Stimulated activated effector memory CD8-positive, alpha-beta T cell treated with anti-CD3 and anti-CD28 coated beads, Interleukin-12 subunit alpha, Interleukin-12 subunit beta, amount 100 ng/mL, for 72 hours (primary cell): ENCODE data around the gene ASXL1.
"Not testable (repeated sequence)": the region's sequence is repeated elsewhere in the genome, so short reads cannot be mapped to it uniquely, and the experiment has no call there.

Source experiments
- ATAC-seq: fragments of 150-1000 bp; cut with Tn5 transposase; 2 replicates; pipeline ENCODE4 v1.10.0; 2021
- DNase-seq, 2 donors: peaks; one replicate each; pipeline ENCODE4 v3.0.0; 2021 to 2022; ENCODE audit warnings: low spot score in 2 of 2
- H3K27ac Mint-ChIP-seq: one replicate; pipeline ENCODE4 v1.8.0; 2022; ENCODE audit warnings: mild to moderate bottlenecking, mixed read lengths
- H3K36me3 Mint-ChIP-seq: one replicate; pipeline ENCODE4 v1.8.0; 2022; ENCODE audit warnings: mild to moderate bottlenecking, mixed read lengths
- H3K4me1 Mint-ChIP-seq: one replicate; pipeline ENCODE4 v1.8.0; 2022; ENCODE audit warnings: mixed read lengths
- H3K4me3 Mint-ChIP-seq: one replicate; pipeline ENCODE4 v1.8.0; 2022; ENCODE audit warnings: mild to moderate bottlenecking, mixed read lengths
- H3K9me3 Mint-ChIP-seq: one replicate; pipeline ENCODE4 v1.8.0; 2022; ENCODE audit warnings: mixed read lengths

ASXL1 gene

GRCh38 chr20:32352121-32352720 is 5.9 kb upstream of the ASXL1 start:
- Mint-ChIP-seq H3K4me1 (peaks cover 41% of the 10 kb centered on the region), H3K27ac (no peak overlapping the region), H3K36me3 (peaks cover 48% of the 10 kb centered on the region), H3K9me3 (no peaks in the 10 kb centered on the region), H3K4me3 (no peak overlapping the region)
- no peak for ATAC-seq
- no peak for DNase-seq

GRCh38 chr20:32353848-32354496 is 4.2 kb upstream of the ASXL1 start:
- Mint-ChIP-seq H3K4me3 (peak overlapping the region; percentile 91), H3K36me3 (peaks cover 49% of the 10 kb centered on the region), H3K9me3 (no peaks in the 10 kb centered on the region), H3K4me1 (peaks cover 46% of the 10 kb centered on the region), H3K27ac (peak overlapping the region; percentile 89)
- no peak for ATAC-seq
- DNase-seq: no peak

- peak overlapping the region; percentile 89 for H3K27ac Mint-ChIP-seq
- peak overlapping the region; percentile 91 for H3K4me3 Mint-ChIP-seq
- no peaks in the 10 kb centered on the region for H3K9me3 Mint-ChIP-seq
- H3K36me3 Mint-ChIP-seq: peaks cover 49% of the 10 kb centered on the region
- DNase-seq: peak; percentile 29 to 75
- peak; percentile 45 for ATAC-seq
- peaks cover 52% of the 10 kb centered on the region for H3K4me1 Mint-ChIP-seq
Observed at GRCh38 chr20:32354592-32355416, 3.3 kb upstream of the ASXL1 start.

- Mint-ChIP-seq H3K4me1 (peaks cover 57% of the 10 kb centered on the region), H3K27ac (peak overlapping the region; percentile 89), H3K36me3 (peaks cover 50% of the 10 kb centered on the region), H3K9me3 (no peaks in the 10 kb centered on the region), H3K4me3 (peak overlapping the region; percentile 91)
- ATAC-seq (peak; percentile 65), DNase-seq (peak in 1 of 2 donors; percentile 61)
Observed at GRCh38 chr20:32355417-32355841, 2.7 kb upstream of the ASXL1 start.

GRCh38 chr20:32355907-32356621 is 2.1 kb upstream of the ASXL1 start:
- Mint-ChIP-seq H3K4me3 (peak overlapping the region; percentile 91), H3K27ac (peak overlapping the region; percentile 89), H3K4me1 (peaks cover 64% of the 10 kb centered on the region), H3K36me3 (peaks cover 57% of the 10 kb centered on the region)
- ATAC-seq, H3K9me3 Mint-ChIP-seq, DNase-seq: not testable (repeated sequence)

GRCh38 chr20:32356622-32357374 is 1.3 kb upstream of the ASXL1 start:
- Mint-ChIP-seq H3K4me1 (peaks cover 71% of the 10 kb centered on the region), H3K9me3 (no peaks in the 10 kb centered on the region), H3K36me3 (peaks cover 60% of the 10 kb centered on the region), H3K4me3 (peak overlapping the region; percentile 91), H3K27ac (peak overlapping the region; percentile 99)
- ATAC-seq (no peak), DNase-seq (no peak)

GRCh38 chr20:32357375-32357868 is 709 bp upstream of the ASXL1 start:
- Mint-ChIP-seq H3K4me1 (peaks cover 71% of the 10 kb centered on the region), H3K9me3 (no peaks in the 10 kb centered on the region), H3K27ac (peak overlapping the region; percentile 99), H3K4me3 (peak overlapping the region; percentile 91), H3K36me3 (peaks cover 60% of the 10 kb centered on the region)
- no peak for ATAC-seq
- DNase-seq: no peak

- Mint-ChIP-seq H3K4me1 (peaks cover 81% of the 10 kb centered on the region), H3K9me3 (no peaks in the 10 kb centered on the region), H3K4me3 (peak overlapping the region; percentile 91), H3K36me3 (peaks cover 72% of the 10 kb centered on the region), H3K27ac (peak overlapping the region; percentile 99)
- DNase-seq: no peak
- no peak for ATAC-seq
Observed at GRCh38 chr20:32358632-32358882, 426 bp downstream of the ASXL1 start.

GRCh38 chr20:32358883-32359632 is 927 bp downstream of the ASXL1 start:
- Mint-ChIP-seq H3K9me3 (no peaks in the 10 kb centered on the region), H3K4me3 (peak overlapping the region; percentile 91), H3K27ac (peak overlapping the region; percentile 99), H3K4me1 (peaks cover 81% of the 10 kb centered on the region), H3K36me3 (peaks cover 72% of the 10 kb centered on the region)
- DNase-seq: peak; percentile 66 to 89
- ATAC-seq: peak; percentile 33

GRCh38 chr20:32359633-32360332 is 1.7 kb downstream of the ASXL1 start:
- DNase-seq: no peak
- Mint-ChIP-seq H3K9me3 (no peaks in the 10 kb centered on the region), H3K4me3 (peak overlapping the region; percentile 91), H3K27ac (peak overlapping the region; percentile 99), H3K4me1 (peaks cover 78% of the 10 kb centered on the region), H3K36me3 (peaks cover 72% of the 10 kb centered on the region)
- ATAC-seq: no peak

- peaks cover 79% of the 10 kb centered on the region for H3K4me1 Mint-ChIP-seq
- ATAC-seq (no peak), DNase-seq (no peak)
- peaks cover 76% of the 10 kb centered on the region for H3K36me3 Mint-ChIP-seq
- H3K27ac Mint-ChIP-seq: peak overlapping the region; percentile 99
- no peaks in the 10 kb centered on the region for H3K9me3 Mint-ChIP-seq
- peak overlapping the region; percentile 91 for H3K4me3 Mint-ChIP-seq
Observed at GRCh38 chr20:32360333-32360634, 2.2 kb downstream of the ASXL1 start.

- H3K4me1 Mint-ChIP-seq: peaks cover 83% of the 10 kb centered on the region
- no peak for DNase-seq
- H3K36me3 Mint-ChIP-seq: peaks cover 87% of the 10 kb centered on the region
- no peak for ATAC-seq
- no peaks in the 10 kb centered on the region for H3K9me3 Mint-ChIP-seq
- H3K27ac Mint-ChIP-seq: peak overlapping the region; percentile 30
- H3K4me3 Mint-ChIP-seq: peak overlapping the region; percentile 91
Observed at GRCh38 chr20:32362901-32363364, 4.8 kb downstream of the ASXL1 start.

- peaks cover 87% of the 10 kb centered on the region for H3K36me3 Mint-ChIP-seq
- H3K9me3 Mint-ChIP-seq: no peaks in the 10 kb centered on the region
- ATAC-seq: peak; percentile 9
- no peak for DNase-seq
- peak overlapping the region; percentile 30 for H3K27ac Mint-ChIP-seq
- peak overlapping the region; percentile 91 for H3K4me3 Mint-ChIP-seq
- peaks cover 88% of the 10 kb centered on the region for H3K4me1 Mint-ChIP-seq
Observed at GRCh38 chr20:32363492-32363891, 5.4 kb downstream of the ASXL1 start.
